Endodermal cell (in vitro differentiated cells): ENCODE data around the gene BNIP2. TPM values are rescaled to one million over a fixed set of nuclear protein-coding genes. Genes with fewer than 3 reads are reported as not detected.
A peak's percentile ranks its signal among the peaks of the same experiment; 100 is the strongest.

Experiments
- DNase-seq: peaks from one replicate; pipeline ENCODE4 v3.0.0-alpha.2; 2017
- H3K27ac ChIP-seq: 2 replicates; pipeline ENCODE4 v1.5.1; 2013; ENCODE audit warnings: mild to moderate bottlenecking, low read depth, low read length, moderate library complexity
- H3K27me3 ChIP-seq: 2 replicates; pipeline ENCODE4 v1.6.1; 2013; ENCODE audit warnings: mild to moderate bottlenecking, low read length, moderate library complexity; ENCODE audit not compliant: insufficient read depth, control insufficient read depth, poor library complexity, severe bottlenecking
- H3K36me3 ChIP-seq: 2 replicates; pipeline ENCODE4 v1.7.0; 2013; ENCODE audit warnings: mild to moderate bottlenecking, low read length, moderate library complexity; ENCODE audit not compliant: control insufficient read depth, insufficient read depth
- H3K4me1 ChIP-seq: one replicate; pipeline ENCODE4 v1.7.0; 2013; ENCODE audit warnings: low read length; ENCODE audit not compliant: control insufficient read depth, insufficient read depth
- H3K4me3 ChIP-seq: 2 replicates; pipeline ENCODE4 v1.5.1; 2013; ENCODE audit warnings: mild to moderate bottlenecking, low read length, moderate library complexity
- H3K9ac ChIP-seq: 2 replicates; pipeline ENCODE4 v1.6.1; 2013; ENCODE audit warnings: mild to moderate bottlenecking, low read length, moderate library complexity; ENCODE audit not compliant: poor library complexity, severe bottlenecking; ENCODE audit errors: extremely low read depth
- H3K9me3 ChIP-seq: 2 replicates; pipeline ENCODE4 v1.6.1; 2013; ENCODE audit warnings: mild to moderate bottlenecking, low read length, moderate library complexity; ENCODE audit not compliant: control insufficient read depth
- H3K27ac Mint-ChIP-seq: 2 replicates; pipeline ENCODE4 v1.8.0; 2020; ENCODE audit warnings: mixed read lengths
- H3K27me3 Mint-ChIP-seq: 2 replicates; pipeline ENCODE4 v1.8.0; 2021; ENCODE audit warnings: mild to moderate bottlenecking, mixed read lengths; ENCODE audit not compliant: insufficient read depth
- H3K36me3 Mint-ChIP-seq: 2 replicates; pipeline ENCODE4 v1.8.0; 2020; ENCODE audit warnings: low read depth, mixed read lengths
- H3K4me1 Mint-ChIP-seq: 2 replicates; pipeline ENCODE4 v1.8.0; 2020; ENCODE audit warnings: mixed read lengths
- H3K4me3 Mint-ChIP-seq: 2 replicates; pipeline ENCODE4 v1.8.0; 2020; ENCODE audit warnings: mild to moderate bottlenecking, moderate library complexity, mixed read lengths
- H3K9me3 Mint-ChIP-seq: 2 replicates; pipeline ENCODE4 v1.8.0; 2020; ENCODE audit warnings: mild to moderate bottlenecking, mixed read lengths
- WGBS, 2 experiments: methylation state at CpG; one replicate each; pipeline versions ENCODE4 v1.1.5 to v1.1.7; 2013; ENCODE audit warnings: missing lambda C conversion rate in 2 of 2, mixed read lengths in 1 of 2; ENCODE audit not compliant: insufficient coverage in 1 of 2, insufficient read length in 1 of 2; 5-methylcytosine and 5-hydroxymethylcytosine counted together
- total RNA-seq, 2 donors: library from RNA; stranded (reverse); fragmentation: NEBNext Ultra II Directional in 1 of 2; extraction: Animal tissue kit (Norgen Biotek cat#: 25700) in 1 of 2; gene quantifications; 2 replicates in 1 of 2; 3 replicates in 1 of 2; pipeline ENCODE4 v1.2.1, GENCODE V29; 2021
- TF ChIP-seq, protein P1 (sequence below): fragments of 200-600 bp; sonication (generic); conservative IDR thresholded peaks from 2 replicates; pipeline ENCODE4 v1.5.0; 2021; ENCODE audit warnings: antibody characterized with exemption, mild to moderate bottlenecking

BNIP2 gene
- total RNA-seq, 2 donors from 2014 or later = 52.3 to 52.6 TPM

DNA sequence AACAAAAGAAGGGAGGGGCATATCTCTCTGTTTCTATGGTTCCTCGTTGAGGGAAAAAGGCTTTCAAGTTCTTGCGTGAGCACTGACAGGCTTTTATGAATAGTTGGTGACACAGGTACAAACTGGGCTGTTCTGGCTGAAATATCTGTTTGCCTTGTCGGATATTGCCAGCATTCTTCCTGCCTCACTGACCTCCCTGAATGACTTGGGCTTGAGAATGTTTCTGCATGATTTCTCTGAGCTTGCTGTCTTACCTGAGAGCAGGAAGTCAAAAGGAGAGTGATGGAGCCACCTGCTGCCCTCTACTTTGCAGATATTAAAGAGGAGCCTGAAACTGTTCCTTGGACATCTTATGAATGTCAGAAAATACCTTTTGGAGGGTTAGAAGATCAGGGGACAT is 72.7 kb downstream of the BNIP2 start:
- Histone ChIP-seq H3K9ac (no peak overlapping the region), H3K4me1 (no peaks in the 10 kb centered on the region), H3K27me3 (no peaks in the 10 kb centered on the region), H3K9me3 (no peaks in the 10 kb centered on the region), H3K27ac (no peak overlapping the region), H3K36me3 (no peaks in the 10 kb centered on the region), H3K4me3 (no peak overlapping the region)
- Mint-ChIP-seq H3K4me1 (peaks cover 5% of the 10 kb centered on the region), H3K36me3 (no peaks in the 10 kb centered on the region), H3K4me3 (no peak overlapping the region), H3K9me3 (peaks cover 4% of the 10 kb centered on the region), H3K27me3 (peaks cover 21% of the 10 kb centered on the region), H3K27ac (no peak overlapping the region)
- DNase-seq = no peak
- TF ChIP-seq, protein P1, sequence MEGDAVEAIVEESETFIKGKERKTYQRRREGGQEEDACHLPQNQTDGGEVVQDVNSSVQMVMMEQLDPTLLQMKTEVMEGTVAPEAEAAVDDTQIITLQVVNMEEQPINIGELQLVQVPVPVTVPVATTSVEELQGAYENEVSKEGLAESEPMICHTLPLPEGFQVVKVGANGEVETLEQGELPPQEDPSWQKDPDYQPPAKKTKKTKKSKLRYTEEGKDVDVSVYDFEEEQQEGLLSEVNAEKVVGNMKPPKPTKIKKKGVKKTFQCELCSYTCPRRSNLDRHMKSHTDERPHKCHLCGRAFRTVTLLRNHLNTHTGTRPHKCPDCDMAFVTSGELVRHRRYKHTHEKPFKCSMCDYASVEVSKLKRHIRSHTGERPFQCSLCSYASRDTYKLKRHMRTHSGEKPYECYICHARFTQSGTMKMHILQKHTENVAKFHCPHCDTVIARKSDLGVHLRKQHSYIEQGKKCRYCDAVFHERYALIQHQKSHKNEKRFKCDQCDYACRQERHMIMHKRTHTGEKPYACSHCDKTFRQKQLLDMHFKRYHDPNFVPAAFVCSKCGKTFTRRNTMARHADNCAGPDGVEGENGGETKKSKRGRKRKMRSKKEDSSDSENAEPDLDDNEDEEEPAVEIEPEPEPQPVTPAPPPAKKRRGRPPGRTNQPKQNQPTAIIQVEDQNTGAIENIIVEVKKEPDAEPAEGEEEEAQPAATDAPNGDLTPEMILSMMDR = peak; percentile 39
- 83 to 91% methylated on average over 1 to 3 of the region's 3 CpGs for WGBS, 2 experiments

DNA sequence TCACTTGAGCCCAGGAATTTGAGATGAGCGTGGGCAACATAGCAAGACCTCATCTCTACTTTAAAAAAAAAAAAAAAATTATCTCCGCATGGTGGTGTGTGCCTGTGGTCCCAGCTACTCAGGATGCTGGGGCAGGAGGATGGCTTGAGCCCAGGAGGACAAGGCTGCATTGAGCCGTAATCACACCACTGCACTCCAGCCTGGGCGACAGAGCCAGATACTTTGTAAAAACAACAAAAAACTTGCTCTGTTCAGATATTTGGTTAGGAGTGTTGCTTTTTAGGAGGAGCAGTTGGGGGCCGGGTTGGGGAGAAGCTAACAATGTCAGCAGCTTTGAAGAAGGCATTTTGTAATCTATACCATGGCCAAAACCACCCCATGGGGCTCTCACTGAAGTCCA is 73.5 kb downstream of the BNIP2 start:
- Mint-ChIP-seq H3K27me3 (peaks cover 23% of the 10 kb centered on the region), H3K9me3 (peaks cover 7% of the 10 kb centered on the region), H3K27ac (no peak overlapping the region), H3K4me1 (peaks cover 8% of the 10 kb centered on the region), H3K36me3 (peaks cover 2% of the 10 kb centered on the region), H3K4me3 (no peak overlapping the region)
- H3K36me3 ChIP-seq = no peaks in the 10 kb centered on the region
- no peak overlapping the region for H3K4me3 ChIP-seq
- 90 to 96% methylated on average over 2 to 5 of the region's 5 CpGs for WGBS, 2 experiments
- no peak overlapping the region for H3K27ac ChIP-seq
- no peak for DNase-seq
- no peaks in the 10 kb centered on the region for H3K4me1 ChIP-seq
- H3K27me3 ChIP-seq = no peaks in the 10 kb centered on the region
- no peak overlapping the region for H3K9ac ChIP-seq
- TF ChIP-seq, protein P1 = no peak
- no peaks in the 10 kb centered on the region for H3K9me3 ChIP-seq

DNA sequence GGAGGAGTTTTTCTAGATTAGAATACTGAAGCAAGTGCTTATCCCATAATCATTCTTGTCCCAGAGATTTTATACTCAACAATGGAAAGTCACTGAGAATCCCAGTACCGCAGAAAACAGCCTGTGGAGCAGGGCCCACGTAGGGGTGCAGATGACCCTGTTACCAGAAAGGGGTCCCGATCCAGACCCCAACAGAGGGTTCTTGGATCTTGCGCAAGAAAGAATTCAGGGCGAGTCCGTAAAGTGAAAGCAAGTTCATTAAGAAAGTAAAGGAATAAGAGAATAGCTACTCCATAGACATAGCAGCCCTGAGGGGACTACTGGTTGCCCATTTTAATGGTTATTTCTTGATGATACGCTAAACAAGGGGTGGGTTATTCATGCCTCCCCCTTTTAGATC is 75.0 kb downstream of the BNIP2 start:
- TF ChIP-seq, protein P1 = no peak
- DNase-seq = no peak
- no peaks in the 10 kb centered on the region for H3K27me3 ChIP-seq
- H3K27me3 Mint-ChIP-seq = peaks cover 23% of the 10 kb centered on the region
- H3K36me3 ChIP-seq = no peaks in the 10 kb centered on the region
- no peak overlapping the region for H3K27ac ChIP-seq
- H3K4me1 Mint-ChIP-seq = peaks cover 8% of the 10 kb centered on the region
- H3K9me3 Mint-ChIP-seq = peaks cover 12% of the 10 kb centered on the region
- no peaks in the 10 kb centered on the region for H3K4me1 ChIP-seq
- H3K4me3 ChIP-seq = no peak overlapping the region
- no peak overlapping the region for H3K27ac Mint-ChIP-seq
- peaks cover 2% of the 10 kb centered on the region for H3K36me3 Mint-ChIP-seq
- H3K9me3 ChIP-seq = no peaks in the 10 kb centered on the region
- no peak overlapping the region for H3K4me3 Mint-ChIP-seq
- H3K9ac ChIP-seq = no peak overlapping the region
- 94 to 100% methylated on average over 3 to 7 of the region's 7 CpGs for WGBS, 2 experiments
